IMR-90 (cell line): ENCODE results near the gene COL2A1. TPM values are rescaled to one million over a fixed set of nuclear protein-coding genes. Genes with fewer than 3 reads are reported as not detected.

ENCODE experiments used
- ATAC-seq: fragments of 200-7000 bp; cut with Tn5 transposase; 2 replicates; pipeline ENCODE4 v1.9.1; 2020; ENCODE audit warnings: low read depth, mild to moderate bottlenecking, moderate library complexity
- BruUV-seq: library from RNA; stranded (reverse); fragments of 400-500 nt; replicated peaks from 2 replicates; lab custom pipeline; 2021; lab: Mats Ljungman, UMichigan
- CTCF ChIA-PET: fragments of 300-600 bp; formaldehyde crosslinking; extraction: SDS; loops from one replicate; lab custom pipeline; 2021; ENCODE audit warnings: antibody characterized with exemption; lab: Yijun Ruan, JAX
- POLR2A ChIA-PET: fragments of 300-600 bp; sonication (Branson Sonifier 250); formaldehyde crosslinking; loops from one replicate; lab custom pipeline; 2022; ENCODE audit warnings: antibody characterized with exemption; ENCODE audit not compliant: unreplicated experiment; lab: Charles Lee
- DNase-seq: peaks from one replicate; pipeline ENCODE4 v3.0.0; 2013
- H2AFZ ChIP-seq: replicated peaks from 2 replicates; pipeline ENCODE3; 2013; ENCODE audit warnings: low read length, mild to moderate bottlenecking; ENCODE audit not compliant: poor library complexity
- H2AK5ac ChIP-seq: 2 replicates; pipeline ENCODE4 v1.6.1; 2013; ENCODE audit warnings: low read depth, low read length, inconsistent platforms
- H2AK9ac ChIP-seq: replicated peaks from 2 replicates; pipeline ENCODE3; 2013; ENCODE audit warnings: mild to moderate bottlenecking, low read depth, low read length, moderate library complexity; ENCODE audit not compliant: poor library complexity
- H2BK120ac ChIP-seq: 2 replicates; pipeline ENCODE4 v1.6.1; 2013; ENCODE audit warnings: low read depth, low read length, inconsistent platforms
- H2BK15ac ChIP-seq: 3 replicates; pipeline ENCODE4 v1.6.1; 2013; ENCODE audit warnings: low read depth, low read length, inconsistent platforms
- H2BK20ac ChIP-seq: 2 replicates; pipeline ENCODE4 v1.6.1; 2013; ENCODE audit warnings: low read depth, mild to moderate bottlenecking, inconsistent platforms, low read length, moderate library complexity
- H2BK5ac ChIP-seq: 2 replicates; pipeline ENCODE4 v1.6.1; 2013; ENCODE audit warnings: mild to moderate bottlenecking, low read depth, low read length, inconsistent platforms; ENCODE audit not compliant: poor library complexity, severe bottlenecking
- H3K14ac ChIP-seq: replicated peaks from 2 replicates; pipeline ENCODE4 v1.6.1; 2013; ENCODE audit warnings: low read depth, low read length, inconsistent platforms
- H3K18ac ChIP-seq: 2 replicates; pipeline ENCODE4 v1.6.1; 2013; ENCODE audit warnings: low read depth, low read length, control low read depth
- H3K23ac ChIP-seq: 2 replicates; pipeline ENCODE4 v1.6.1; 2013; ENCODE audit warnings: low read depth, low read length, inconsistent platforms
- H3K27ac ChIP-seq: 2 replicates; pipeline ENCODE4 v1.5.1; 2013; ENCODE audit warnings: mild to moderate bottlenecking, control low read depth, low read length; ENCODE audit not compliant: insufficient read depth
- H3K27me3 ChIP-seq: 2 replicates; pipeline ENCODE4 v1.6.1; 2013; ENCODE audit warnings: low read length; ENCODE audit not compliant: control insufficient read depth, insufficient read depth
- H3K36me3 ChIP-seq: 2 replicates; pipeline ENCODE4 v1.6.1; 2013; ENCODE audit warnings: low read length, mixed read lengths; ENCODE audit not compliant: control insufficient read depth, insufficient read depth
- H3K4ac ChIP-seq: 2 replicates; pipeline ENCODE4 v1.6.1; 2013; ENCODE audit warnings: low read depth, low read length, inconsistent platforms
- H3K4me1 ChIP-seq: 2 replicates; pipeline ENCODE4 v1.6.1; 2013; ENCODE audit warnings: low read length, mixed read lengths; ENCODE audit not compliant: control insufficient read depth, insufficient read depth
- H3K4me2 ChIP-seq: 2 replicates; pipeline ENCODE4 v1.6.1; 2013; ENCODE audit warnings: low read depth, mild to moderate bottlenecking, control low read depth, low read length, moderate library complexity
- H3K4me3 ChIP-seq: 2 replicates; pipeline ENCODE4 v1.5.1; 2013; ENCODE audit warnings: low read depth, mild to moderate bottlenecking, control low read depth, low read length, moderate library complexity; ENCODE audit not compliant: insufficient read depth
- H3K56ac ChIP-seq: 2 replicates; pipeline ENCODE4 v1.6.1; 2013; ENCODE audit warnings: low read length, inconsistent platforms; ENCODE audit not compliant: insufficient read depth; ENCODE audit errors: extremely low read depth
- H3K79me1 ChIP-seq, 2 experiments: 2 replicates each; pipeline ENCODE4 v1.6.1; 2013; ENCODE audit warnings: low read length in 2 of 2, inconsistent platforms in 1 of 2, low read depth in 1 of 2
- H3K9ac ChIP-seq: 2 replicates; pipeline ENCODE4 v1.6.1; 2013; ENCODE audit warnings: low read depth, low read length, control low read depth
- H3K9me1 ChIP-seq: 2 replicates; pipeline ENCODE4 v1.6.1; 2013; ENCODE audit warnings: low read length, inconsistent platforms; ENCODE audit not compliant: insufficient read depth
- H3K9me3 ChIP-seq: 2 replicates; pipeline ENCODE4 v1.6.1; 2013; ENCODE audit warnings: low read length; ENCODE audit not compliant: control insufficient read depth, insufficient read depth
- H4K20me1 ChIP-seq: 2 replicates; pipeline ENCODE4 v1.6.1; 2013; ENCODE audit warnings: low read length, inconsistent platforms; ENCODE audit not compliant: insufficient read depth
- H4K5ac ChIP-seq: 2 replicates; pipeline ENCODE4 v1.6.1; 2013; ENCODE audit warnings: mild to moderate bottlenecking, low read depth, low read length, control low read depth
- H4K8ac ChIP-seq, 2 experiments: 2 replicates each; pipeline ENCODE4 v1.6.1; 2013; ENCODE audit warnings: low read depth in 2 of 2, low read length in 2 of 2, control low read depth in 1 of 2, inconsistent platforms in 1 of 2
- H4K91ac ChIP-seq: 2 replicates; pipeline ENCODE4 v1.6.1; 2013; ENCODE audit warnings: low read depth, low read length, inconsistent platforms; ENCODE audit not compliant: insufficient read depth
- BHLHE40 ChIP-seq: fragments of 150-350 bp; IDR thresholded peaks from 2 replicates; pipeline ENCODE4 v1.6.1; 2016; ENCODE audit warnings: mild to moderate bottlenecking, low read depth, low read length
- CEBPB ChIP-seq: IDR thresholded peaks from 2 replicates; pipeline ENCODE4 v1.6.1; 2012; ENCODE audit warnings: low read depth, low read length, improper control_type of control experiment
- CHD1 ChIP-seq: IDR thresholded peaks from 2 replicates; pipeline ENCODE4 v1.6.1; 2012; ENCODE audit warnings: low read depth, low read length, improper control_type of control experiment
- FOS ChIP-seq: fragments of 150-350 bp; IDR thresholded peaks from 2 replicates; pipeline ENCODE4 v1.6.1; 2016; ENCODE audit warnings: low read depth, low read length
- MAFK ChIP-seq: IDR thresholded peaks from 2 replicates; pipeline ENCODE4 v1.6.1; 2012; ENCODE audit warnings: low read depth, low read length, improper control_type of control experiment
- MAZ ChIP-seq: IDR thresholded peaks from 2 replicates; pipeline ENCODE4 v1.6.1; 2012; ENCODE audit warnings: low read depth, mild to moderate bottlenecking, low read length, improper control_type of control experiment, moderate library complexity, borderline replicate concordance
- MXI1 ChIP-seq: IDR thresholded peaks from 2 replicates; pipeline ENCODE4 v1.6.1; 2012; ENCODE audit warnings: low read depth, mild to moderate bottlenecking, low read length, moderate library complexity, borderline replicate concordance
- NFE2L2 ChIP-seq: fragments of 150-350 bp; IDR thresholded peaks from 2 replicates; pipeline ENCODE4 v1.6.1; 2016; ENCODE audit warnings: low read depth, mild to moderate bottlenecking, low read length
- RAD21 ChIP-seq: IDR thresholded peaks from 2 replicates; pipeline ENCODE4 v1.6.1; 2012; ENCODE audit warnings: low read length, improper control_type of control experiment
- RCOR1 ChIP-seq: IDR thresholded peaks from 2 replicates; pipeline ENCODE4 v1.6.1; 2012; ENCODE audit warnings: mild to moderate bottlenecking, low read length, improper control_type of control experiment; ENCODE audit not compliant: insufficient replicate concordance
- RFX5 ChIP-seq: IDR thresholded peaks from 2 replicates; pipeline ENCODE4 v1.8.0; 2012; ENCODE audit warnings: low read depth, mild to moderate bottlenecking, low read length, moderate library complexity
- SMC3 ChIP-seq: fragments of 150-350 bp; IDR thresholded peaks from 2 replicates; pipeline ENCODE4 v1.6.1; 2016; ENCODE audit warnings: low read depth, mild to moderate bottlenecking, antibody characterized with exemption, low read length, moderate library complexity
- USF2 ChIP-seq: fragments of 150-350 bp; IDR thresholded peaks from 2 replicates; pipeline ENCODE4 v1.6.1; 2017; ENCODE audit warnings: mild to moderate bottlenecking, antibody characterized with exemption, low read length, low read depth
- WGBS, 2 experiments: methylation state at CpG; one replicate each; pipeline versions ENCODE4 v1.1.5 to v1.1.7; 2013; ENCODE audit warnings: missing lambda C conversion rate in 2 of 2; ENCODE audit not compliant: insufficient read length in 1 of 2; ENCODE audit errors: extremely low coverage in 2 of 2; 5-methylcytosine and 5-hydroxymethylcytosine counted together
- dilution Hi-C: fragments of 300-500 bp; cut with HindIII; formaldehyde crosslinking; loops from one replicate; pipeline ENCODE4 v1.14.3; 2018; ENCODE audit warnings: low sequenced_read_pairs; ENCODE audit not compliant: unreplicated experiment
- in situ Hi-C: fragments of 300-500 bp; cut with MboI; formaldehyde crosslinking; loops from 3 replicates; pipeline ENCODE4 v1.14.3; 2019; ENCODE audit warnings: low sequenced_read_pairs, inconsistent platforms, mixed read lengths
- intact Hi-C: fragments of 100-400 bp; cut with micrococcal nuclease; formaldehyde crosslinking; loops from 2 replicates; pipeline ENCODE4 v1.10.0; 2022
- polyA plus RNA-seq, 3 experiments: library from polyadenylated mRNA; depleted of rRNA; stranded (reverse); fragments of >200 nt; gene quantifications; 2 replicates each; pipeline ENCODE4 v1.2.3, GENCODE V29; 2012; ENCODE audit warnings: low replicate concordance in 1 of 3
- total RNA-seq: library from RNA; depleted of rRNA; stranded (reverse); fragments of >200 nt; gene quantifications from 2 replicates; pipeline ENCODE4 v1.2.3, GENCODE V29; 2012
- TF ChIP-seq, protein P1 (sequence below): conservative IDR thresholded peaks from 2 replicates; pipeline ENCODE4 v1.5.1; 2012; ENCODE audit warnings: mild to moderate bottlenecking, low read depth, low read length, improper control_type of control experiment
- TF ChIP-seq, protein P2 (sequence below): fragments of 150-350 bp; IDR thresholded peaks from 2 replicates; pipeline ENCODE4 v1.6.1; 2016; ENCODE audit warnings: low read depth, mild to moderate bottlenecking, low read length, moderate library complexity, borderline replicate concordance

The COL2A1 gene
- total and polyA plus RNA-seq, 2 of the 4 experiments (the other 2 are of a cell fraction) = 0.05 TPM; not detected in 1

GRCh38 chr12:47979686-47980085, 24.6 kb downstream of the COL2A1 start:
- 71% methylated on average over 5 of the region's 11 CpGs; no CpG with 5 or more reads in 1 of the 2 experiments for WGBS, 2 experiments
- CTCF ChIA-PET = interaction anchor here (0.6 kb wide), 1 partner anchor 9 kb away, joined by 3 read pairs; no protein-coding TSS in a partner anchor
- in situ Hi-C loops = no loop called here

More at GRCh38 chr12:47979686-47980085, 24.6 kb downstream of the COL2A1 start:
- Histone ChIP-seq H3K4me3 (no peak overlapping the region), H2BK20ac (no peak overlapping the region), H3K4me1 (no peaks in the 10 kb centered on the region), H2AFZ (no peak overlapping the region), H3K27ac (no peak overlapping the region), H2BK15ac (no peak overlapping the region), H2AK9ac (no peak overlapping the region), H4K8ac (no peak overlapping the region), H3K14ac (no peak overlapping the region), H2AK5ac (no peak overlapping the region), H4K5ac (no peak overlapping the region), H4K20me1 (no peaks in the 10 kb centered on the region), H3K23ac (no peak overlapping the region), H3K27me3 (peaks cover 51% of the 10 kb centered on the region), H2BK5ac (no peak overlapping the region), H3K9me3 (no peaks in the 10 kb centered on the region), H2BK120ac (no peak overlapping the region), H3K56ac (no peak overlapping the region), H3K18ac (no peak overlapping the region), H3K4me2 (no peak overlapping the region), H3K4ac (no peak overlapping the region), H3K36me3 (no peaks in the 10 kb centered on the region), H3K79me1 (no peaks in the 10 kb centered on the region), H4K91ac (no peak overlapping the region), H3K9me1 (no peaks in the 10 kb centered on the region), H3K9ac (no peak overlapping the region)
- no TSS peak for BruUV-seq
- dilution Hi-C loops = no loop called here
- DNase-seq (no peak), ATAC-seq (no peak)
- intact Hi-C loops = no loop called here
- POLR2A ChIA-PET = no interaction called here
- no peak for TF ChIP-seq RAD21
- no peak for TF ChIP-seq FOS
- no peak for TF ChIP-seq MXI1
- TF ChIP-seq, protein P1, sequence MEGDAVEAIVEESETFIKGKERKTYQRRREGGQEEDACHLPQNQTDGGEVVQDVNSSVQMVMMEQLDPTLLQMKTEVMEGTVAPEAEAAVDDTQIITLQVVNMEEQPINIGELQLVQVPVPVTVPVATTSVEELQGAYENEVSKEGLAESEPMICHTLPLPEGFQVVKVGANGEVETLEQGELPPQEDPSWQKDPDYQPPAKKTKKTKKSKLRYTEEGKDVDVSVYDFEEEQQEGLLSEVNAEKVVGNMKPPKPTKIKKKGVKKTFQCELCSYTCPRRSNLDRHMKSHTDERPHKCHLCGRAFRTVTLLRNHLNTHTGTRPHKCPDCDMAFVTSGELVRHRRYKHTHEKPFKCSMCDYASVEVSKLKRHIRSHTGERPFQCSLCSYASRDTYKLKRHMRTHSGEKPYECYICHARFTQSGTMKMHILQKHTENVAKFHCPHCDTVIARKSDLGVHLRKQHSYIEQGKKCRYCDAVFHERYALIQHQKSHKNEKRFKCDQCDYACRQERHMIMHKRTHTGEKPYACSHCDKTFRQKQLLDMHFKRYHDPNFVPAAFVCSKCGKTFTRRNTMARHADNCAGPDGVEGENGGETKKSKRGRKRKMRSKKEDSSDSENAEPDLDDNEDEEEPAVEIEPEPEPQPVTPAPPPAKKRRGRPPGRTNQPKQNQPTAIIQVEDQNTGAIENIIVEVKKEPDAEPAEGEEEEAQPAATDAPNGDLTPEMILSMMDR = no peak
- TF ChIP-seq CEBPB = no peak
- no peak for TF ChIP-seq MAZ
- TF ChIP-seq SMC3 = no peak
- no peak for TF ChIP-seq RFX5
- TF ChIP-seq RCOR1 = no peak
- no peak for TF ChIP-seq MAFK
- TF ChIP-seq, protein P2, sequence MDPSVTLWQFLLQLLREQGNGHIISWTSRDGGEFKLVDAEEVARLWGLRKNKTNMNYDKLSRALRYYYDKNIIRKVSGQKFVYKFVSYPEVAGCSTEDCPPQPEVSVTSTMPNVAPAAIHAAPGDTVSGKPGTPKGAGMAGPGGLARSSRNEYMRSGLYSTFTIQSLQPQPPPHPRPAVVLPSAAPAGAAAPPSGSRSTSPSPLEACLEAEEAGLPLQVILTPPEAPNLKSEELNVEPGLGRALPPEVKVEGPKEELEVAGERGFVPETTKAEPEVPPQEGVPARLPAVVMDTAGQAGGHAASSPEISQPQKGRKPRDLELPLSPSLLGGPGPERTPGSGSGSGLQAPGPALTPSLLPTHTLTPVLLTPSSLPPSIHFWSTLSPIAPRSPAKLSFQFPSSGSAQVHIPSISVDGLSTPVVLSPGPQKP = no peak
- no peak for TF ChIP-seq BHLHE40
- TF ChIP-seq CHD1 = no peak
- no peak for TF ChIP-seq NFE2L2
- TF ChIP-seq USF2 = no peak
